ENCODE data around the gene BAIAP2. TPM values are rescaled to one million over a fixed set of nuclear protein-coding genes. Genes with fewer than 3 reads are reported as not detected.

The BAIAP2 gene
- total and polyA plus RNA-seq, 10 of the 15 experiments (the other 5 are each of a cell fraction or from before 2014, with no cell fraction given) = 0.15 to 1.2 (median 0.46) TPM; not detected in 2

DNA sequence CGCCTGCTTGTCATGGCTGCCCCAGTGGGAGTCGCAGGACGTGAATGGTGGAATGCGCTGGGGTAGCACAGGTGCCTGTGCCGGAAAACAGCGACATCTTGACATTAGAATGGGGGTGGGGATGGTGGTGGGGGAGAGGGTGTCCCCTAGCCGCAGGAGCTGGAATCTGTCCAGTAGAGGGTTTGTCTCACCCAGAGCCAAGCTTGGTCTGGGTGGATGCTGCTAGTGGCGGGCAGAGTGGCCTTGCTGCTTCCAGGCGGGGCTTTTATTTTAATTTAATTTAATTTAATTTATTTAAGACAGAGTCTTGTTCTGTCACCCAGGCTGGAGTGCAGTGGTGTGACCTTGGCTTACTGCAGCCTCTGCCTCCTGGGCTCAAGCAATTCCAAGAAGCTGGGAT lies 7.7 kb downstream of the BAIAP2 start:
- H3K4me3 ChIP-seq = no peak overlapping the region
- no peaks in the 10 kb centered on the region for H3K9me3 ChIP-seq (replicated peaks; ENCODE audit: control insufficient read depth, insufficient read depth, low read length)
- no peak overlapping the region for H2AFZ ChIP-seq (ENCODE audit: control insufficient read depth, low read depth, low read length)
- no peak for FAIRE-seq
- H3K9ac ChIP-seq (ENCODE audit: control insufficient read depth, insufficient read depth, low read length) = no peak overlapping the region
- H3K4me1 ChIP-seq (ENCODE audit: control insufficient read depth, insufficient read depth, low read length) = no peaks in the 10 kb centered on the region
- 67% methylated on average over 8 of the region's 9 CpGs for WGBS (ENCODE audit: insufficient coverage, insufficient replicate concordance, low lambda C conversion rate, missing lambda C conversion rate)
- POLR2A ChIA-PET = no interaction called here
- no peak for ATAC-seq
- CTCF ChIA-PET = interaction anchor here (1.0 kb wide), 1 partner anchor 55 kb away, joined by 3 read pairs; no protein-coding TSS in a partner anchor
- in situ Hi-C loops (cut with MboI) = no loop called here
- H3K79me2 ChIP-seq (ENCODE audit: control insufficient read depth, insufficient read depth, low read length) = no peaks in the 10 kb centered on the region
- no peaks in the 10 kb centered on the region for H3K36me3 ChIP-seq (ENCODE audit: control insufficient read depth in 2 of 2, insufficient read depth in 2 of 2, low read length in 1 of 2)
- H3K4me2 ChIP-seq (ENCODE audit: control insufficient read depth, insufficient read depth) = no peak overlapping the region
- BruUV-seq (replicated peaks) = no TSS peak
- H4K20me1 ChIP-seq (ENCODE audit: control insufficient read depth, insufficient read depth) = no peaks in the 10 kb centered on the region
- TF ChIP-seq, protein P1, sequence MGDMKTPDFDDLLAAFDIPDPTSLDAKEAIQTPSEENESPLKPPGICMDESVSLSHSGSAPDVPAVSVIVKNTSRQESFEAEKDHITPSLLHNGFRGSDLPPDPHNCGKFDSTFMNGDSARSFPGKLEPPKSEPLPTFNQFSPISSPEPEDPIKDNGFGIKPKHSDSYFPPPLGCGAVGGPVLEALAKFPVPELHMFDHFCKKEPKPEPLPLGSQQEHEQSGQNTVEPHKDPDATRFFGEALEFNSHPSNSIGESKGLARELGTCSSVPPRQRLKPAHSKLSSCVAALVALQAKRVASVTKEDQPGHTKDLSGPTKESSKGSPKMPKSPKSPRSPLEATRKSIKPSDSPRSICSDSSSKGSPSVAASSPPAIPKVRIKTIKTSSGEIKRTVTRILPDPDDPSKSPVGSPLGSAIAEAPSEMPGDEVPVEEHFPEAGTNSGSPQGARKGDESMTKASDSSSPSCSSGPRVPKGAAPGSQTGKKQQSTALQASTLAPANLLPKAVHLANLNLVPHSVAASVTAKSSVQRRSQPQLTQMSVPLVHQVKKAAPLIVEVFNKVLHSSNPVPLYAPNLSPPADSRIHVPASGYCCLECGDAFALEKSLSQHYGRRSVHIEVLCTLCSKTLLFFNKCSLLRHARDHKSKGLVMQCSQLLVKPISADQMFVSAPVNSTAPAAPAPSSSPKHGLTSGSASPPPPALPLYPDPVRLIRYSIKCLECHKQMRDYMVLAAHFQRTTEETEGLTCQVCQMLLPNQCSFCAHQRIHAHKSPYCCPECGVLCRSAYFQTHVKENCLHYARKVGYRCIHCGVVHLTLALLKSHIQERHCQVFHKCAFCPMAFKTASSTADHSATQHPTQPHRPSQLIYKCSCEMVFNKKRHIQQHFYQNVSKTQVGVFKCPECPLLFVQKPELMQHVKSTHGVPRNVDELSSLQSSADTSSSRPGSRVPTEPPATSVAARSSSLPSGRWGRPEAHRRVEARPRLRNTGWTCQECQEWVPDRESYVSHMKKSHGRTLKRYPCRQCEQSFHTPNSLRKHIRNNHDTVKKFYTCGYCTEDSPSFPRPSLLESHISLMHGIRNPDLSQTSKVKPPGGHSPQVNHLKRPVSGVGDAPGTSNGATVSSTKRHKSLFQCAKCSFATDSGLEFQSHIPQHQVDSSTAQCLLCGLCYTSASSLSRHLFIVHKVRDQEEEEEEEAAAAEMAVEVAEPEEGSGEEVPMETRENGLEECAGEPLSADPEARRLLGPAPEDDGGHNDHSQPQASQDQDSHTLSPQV (IDR thresholded peaks at IDR 0.05) = no peak
- TF ChIP-seq WRNIP1 (IDR thresholded peaks at IDR 0.05; ENCODE audit: borderline replicate concordance, low read depth, low read length) = no peak
- TF ChIP-seq, protein P2, sequence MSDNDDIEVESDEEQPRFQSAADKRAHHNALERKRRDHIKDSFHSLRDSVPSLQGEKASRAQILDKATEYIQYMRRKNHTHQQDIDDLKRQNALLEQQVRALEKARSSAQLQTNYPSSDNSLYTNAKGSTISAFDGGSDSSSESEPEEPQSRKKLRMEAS (IDR thresholded peaks at IDR 0.05; ENCODE audit: low read depth, low read length) = no peak
- TF ChIP-seq, protein P3, sequence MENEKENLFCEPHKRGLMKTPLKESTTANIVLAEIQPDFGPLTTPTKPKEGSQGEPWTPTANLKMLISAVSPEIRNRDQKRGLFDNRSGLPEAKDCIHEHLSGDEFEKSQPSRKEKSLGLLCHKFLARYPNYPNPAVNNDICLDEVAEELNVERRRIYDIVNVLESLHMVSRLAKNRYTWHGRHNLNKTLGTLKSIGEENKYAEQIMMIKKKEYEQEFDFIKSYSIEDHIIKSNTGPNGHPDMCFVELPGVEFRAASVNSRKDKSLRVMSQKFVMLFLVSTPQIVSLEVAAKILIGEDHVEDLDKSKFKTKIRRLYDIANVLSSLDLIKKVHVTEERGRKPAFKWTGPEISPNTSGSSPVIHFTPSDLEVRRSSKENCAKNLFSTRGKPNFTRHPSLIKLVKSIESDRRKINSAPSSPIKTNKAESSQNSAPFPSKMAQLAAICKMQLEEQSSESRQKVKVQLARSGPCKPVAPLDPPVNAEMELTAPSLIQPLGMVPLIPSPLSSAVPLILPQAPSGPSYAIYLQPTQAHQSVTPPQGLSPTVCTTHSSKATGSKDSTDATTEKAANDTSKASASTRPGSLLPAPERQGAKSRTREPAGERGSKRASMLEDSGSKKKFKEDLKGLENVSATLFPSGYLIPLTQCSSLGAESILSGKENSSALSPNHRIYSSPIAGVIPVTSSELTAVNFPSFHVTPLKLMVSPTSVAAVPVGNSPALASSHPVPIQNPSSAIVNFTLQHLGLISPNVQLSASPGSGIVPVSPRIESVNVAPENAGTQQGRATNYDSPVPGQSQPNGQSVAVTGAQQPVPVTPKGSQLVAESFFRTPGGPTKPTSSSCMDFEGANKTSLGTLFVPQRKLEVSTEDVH (IDR thresholded peaks at IDR 0.05; ENCODE audit: low read depth, partially characterized antibody) = no peak
- TF ChIP-seq, protein P4, sequence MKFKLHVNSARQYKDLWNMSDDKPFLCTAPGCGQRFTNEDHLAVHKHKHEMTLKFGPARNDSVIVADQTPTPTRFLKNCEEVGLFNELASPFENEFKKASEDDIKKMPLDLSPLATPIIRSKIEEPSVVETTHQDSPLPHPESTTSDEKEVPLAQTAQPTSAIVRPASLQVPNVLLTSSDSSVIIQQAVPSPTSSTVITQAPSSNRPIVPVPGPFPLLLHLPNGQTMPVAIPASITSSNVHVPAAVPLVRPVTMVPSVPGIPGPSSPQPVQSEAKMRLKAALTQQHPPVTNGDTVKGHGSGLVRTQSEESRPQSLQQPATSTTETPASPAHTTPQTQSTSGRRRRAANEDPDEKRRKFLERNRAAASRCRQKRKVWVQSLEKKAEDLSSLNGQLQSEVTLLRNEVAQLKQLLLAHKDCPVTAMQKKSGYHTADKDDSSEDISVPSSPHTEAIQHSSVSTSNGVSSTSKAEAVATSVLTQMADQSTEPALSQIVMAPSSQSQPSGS (IDR thresholded peaks at IDR 0.05; ENCODE audit: low read length) = no peak
- no peak for TF ChIP-seq EED (IDR thresholded peaks at IDR 0.05; ENCODE audit: low read depth)
- no peak for TF ChIP-seq BACH1 (IDR thresholded peaks at IDR 0.05; ENCODE audit: borderline replicate concordance)
- TF ChIP-seq NFIC (IDR thresholded peaks at IDR 0.05; ENCODE audit: low read depth, low read length) = no peak
- TF ChIP-seq, protein P5, sequence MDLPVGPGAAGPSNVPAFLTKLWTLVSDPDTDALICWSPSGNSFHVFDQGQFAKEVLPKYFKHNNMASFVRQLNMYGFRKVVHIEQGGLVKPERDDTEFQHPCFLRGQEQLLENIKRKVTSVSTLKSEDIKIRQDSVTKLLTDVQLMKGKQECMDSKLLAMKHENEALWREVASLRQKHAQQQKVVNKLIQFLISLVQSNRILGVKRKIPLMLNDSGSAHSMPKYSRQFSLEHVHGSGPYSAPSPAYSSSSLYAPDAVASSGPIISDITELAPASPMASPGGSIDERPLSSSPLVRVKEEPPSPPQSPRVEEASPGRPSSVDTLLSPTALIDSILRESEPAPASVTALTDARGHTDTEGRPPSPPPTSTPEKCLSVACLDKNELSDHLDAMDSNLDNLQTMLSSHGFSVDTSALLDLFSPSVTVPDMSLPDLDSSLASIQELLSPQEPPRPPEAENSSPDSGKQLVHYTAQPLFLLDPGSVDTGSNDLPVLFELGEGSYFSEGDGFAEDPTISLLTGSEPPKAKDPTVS (IDR thresholded peaks at IDR 0.05; ENCODE audit: low read depth, low read length) = no peak
- TF ChIP-seq NR2C1 (IDR thresholded peaks at IDR 0.05) = no peak
- no peak for DNase-seq (ENCODE audit: low read depth, low spot score)
- SMC1A ChIA-PET (ENCODE audit: uncharacterized antibody, unreplicated experiment) = no interaction called here
- H3K27ac ChIP-seq (ENCODE audit: control insufficient read depth, insufficient read depth) = no peak overlapping the region
- intact Hi-C loops (cut with micrococcal nuclease; ENCODE audit: unreplicated experiment) = no loop called here
- H3K27me3 ChIP-seq (replicated peaks in 1 of 2; ENCODE audit: control insufficient read depth in 2 of 2, insufficient read depth in 2 of 2, low read length in 1 of 2) = no peaks in the 10 kb centered on the region; a peak in 1 of 4 replicates
- RAD21 ChIA-PET (ENCODE audit: unreplicated experiment) = no interaction called here
